Measurements from ENCODE around the gene IDUA. TPM values are rescaled to one million over a fixed set of nuclear protein-coding genes. Genes with fewer than 3 reads are reported as not detected.
"Not testable (repeated sequence)": the region's sequence is repeated elsewhere in the genome, so short reads cannot be mapped to it uniquely, and the experiment has no call there.

IDUA gene
- total and polyA plus RNA-seq, 2 donors (not counting 1 experiment from before 2014, with no cell fraction given) = 57.0 to 67.4 TPM

- H3K4me3 Mint-ChIP-seq = no peak overlapping the region
- H3K79me2 ChIP-seq (ENCODE audit: control insufficient read depth, insufficient read depth, low read length) = no peaks in the 10 kb centered on the region
- no peaks in the 10 kb centered on the region for H3K36me3 ChIP-seq (replicated peaks in 1 of 2; ENCODE audit: control extremely low read depth in 1 of 2, control insufficient read depth in 1 of 2, extremely low read depth in 1 of 2, insufficient read depth in 2 of 2, low read length in 1 of 2)
- peaks cover 0 to 35% (median 14%) of the 10 kb centered on the region in 4 experiments for H3K27me3 ChIP-seq (replicated peaks in 1 of 4; ENCODE audit: control extremely low read depth in 1 of 4, control insufficient read depth in 3 of 4, insufficient read depth in 4 of 4, low read length in 3 of 4)
- H3K4me1 ChIP-seq (ENCODE audit: control insufficient read depth in 2 of 2, insufficient read depth in 2 of 2, low read length in 2 of 2) = peaks cover 3 to 10% of the 10 kb centered on the region in 2 donors
- WGBS (ENCODE audit: insufficient coverage) = 92% methylated on average over 14 of the region's 14 CpGs
- no peak overlapping the region for H3K4me2 ChIP-seq (replicated peaks; ENCODE audit: low read depth, low read length, poor library complexity, severe bottlenecking)
- CTCF ChIA-PET = no interaction called here
- peaks cover 0 to 16% (median 0%) of the 10 kb centered on the region in 3 donors for H3K9me3 ChIP-seq (ENCODE audit: control extremely low read depth in 1 of 3, control insufficient read depth in 2 of 3, insufficient read depth in 1 of 3, low read length in 2 of 3)
- H3K4me3 ChIP-seq (ENCODE audit: control extremely low read depth in 1 of 5, extremely low read depth in 1 of 5, insufficient read depth in 1 of 5, low read depth in 2 of 5, low read length in 4 of 5) = no peak overlapping the region
- H4K20me1 ChIP-seq (ENCODE audit: control insufficient read depth, insufficient read depth, low read length, poor library complexity, severe bottlenecking) = no peaks in the 10 kb centered on the region
- peaks cover 21% of the 10 kb centered on the region for H3K27me3 Mint-ChIP-seq
- intact Hi-C loops (cut with micrococcal nuclease) = no loop called here
- no peak for DNase-seq
- no peak overlapping the region for H2AFZ ChIP-seq (ENCODE audit: insufficient read depth, low read depth, low read length, poor library complexity, severe bottlenecking)
- H3K4me1 Mint-ChIP-seq = peaks cover 2% of the 10 kb centered on the region
- no peaks in the 10 kb centered on the region for H3K9me3 Mint-ChIP-seq (ENCODE audit: insufficient read depth)
- TF ChIP-seq EZH2 (IDR thresholded peaks at IDR 0.05; ENCODE audit: borderline replicate concordance, insufficient read depth, low read depth, low read length, poor library complexity, severe bottlenecking) = no peak
- TF ChIP-seq CTCF (IDR thresholded peaks at IDR 0.05) = no peak
- H3K27ac ChIP-seq (ENCODE audit: low read length in 2 of 2) = no peak overlapping the region
- H3K9ac ChIP-seq (ENCODE audit: low read length) = no peak overlapping the region
- no peak overlapping the region for H3K27ac Mint-ChIP-seq
- POLR2A ChIA-PET = no interaction called here
- ATAC-seq (ENCODE audit: low read depth) = no peak
These were observed 58.4 kb downstream of the IDUA start for GRCh38 chr4:1045193-1045594.

GRCh38 chr4:1045595-1046201, 58.9 kb downstream of the IDUA start:
- H3K4me3 Mint-ChIP-seq = no peak overlapping the region
- no peak overlapping the region for H3K4me2 ChIP-seq (replicated peaks; ENCODE audit: low read depth, low read length, poor library complexity, severe bottlenecking)
- intact Hi-C loops (cut with micrococcal nuclease) = no loop called here
- no peaks in the 10 kb centered on the region for H3K79me2 ChIP-seq (ENCODE audit: control insufficient read depth, insufficient read depth, low read length)
- ATAC-seq (ENCODE audit: low read depth) (no peak), DNase-seq (no peak)
- no peak overlapping the region for H3K27ac Mint-ChIP-seq
- H3K9me3 ChIP-seq (ENCODE audit: control extremely low read depth in 1 of 3, control insufficient read depth in 2 of 3, insufficient read depth in 1 of 3, low read length in 2 of 3) = peaks cover 0 to 18% (median 0%) of the 10 kb centered on the region in 3 donors
- H3K4me1 ChIP-seq (ENCODE audit: control insufficient read depth in 2 of 2, insufficient read depth in 2 of 2, low read length in 2 of 2) = peaks cover 3 to 10% of the 10 kb centered on the region in 2 donors
- no peaks in the 10 kb centered on the region for H3K36me3 ChIP-seq (replicated peaks in 1 of 2; ENCODE audit: control extremely low read depth in 1 of 2, control insufficient read depth in 1 of 2, extremely low read depth in 1 of 2, insufficient read depth in 2 of 2, low read length in 1 of 2)
- no peak overlapping the region for H3K9ac ChIP-seq (ENCODE audit: low read length)
- H2AFZ ChIP-seq (ENCODE audit: insufficient read depth, low read depth, low read length, poor library complexity, severe bottlenecking) = no peak overlapping the region
- peaks cover 0 to 35% (median 14%) of the 10 kb centered on the region in 4 experiments for H3K27me3 ChIP-seq (replicated peaks in 1 of 4; ENCODE audit: control extremely low read depth in 1 of 4, control insufficient read depth in 3 of 4, insufficient read depth in 4 of 4, low read length in 3 of 4)
- no peak overlapping the region for H3K4me3 ChIP-seq (ENCODE audit: control extremely low read depth in 1 of 5, extremely low read depth in 1 of 5, insufficient read depth in 1 of 5, low read depth in 2 of 5, low read length in 4 of 5)
- H3K27ac ChIP-seq (ENCODE audit: low read length in 2 of 2) = no peak overlapping the region
- POLR2A ChIA-PET = no interaction called here
- H3K27me3 Mint-ChIP-seq = peaks cover 21% of the 10 kb centered on the region
- H3K9me3 Mint-ChIP-seq (ENCODE audit: insufficient read depth) = no peaks in the 10 kb centered on the region
- CTCF ChIA-PET = no interaction called here
- no peak for TF ChIP-seq CTCF (IDR thresholded peaks at IDR 0.05)
- TF ChIP-seq EZH2 (IDR thresholded peaks at IDR 0.05; ENCODE audit: borderline replicate concordance, insufficient read depth, low read depth, low read length, poor library complexity, severe bottlenecking) = no peak
- 91% methylated on average over 18 of the region's 36 CpGs for WGBS (ENCODE audit: insufficient coverage)
- no peaks in the 10 kb centered on the region for H4K20me1 ChIP-seq (ENCODE audit: control insufficient read depth, insufficient read depth, low read length, poor library complexity, severe bottlenecking)
- H3K4me1 Mint-ChIP-seq = peaks cover 2% of the 10 kb centered on the region

- H3K9me3 Mint-ChIP-seq (ENCODE audit: insufficient read depth); H2AFZ ChIP-seq (ENCODE audit: insufficient read depth, low read depth, low read length, poor library complexity, severe bottlenecking); H3K4me1 Mint-ChIP-seq; H4K20me1 ChIP-seq (ENCODE audit: control insufficient read depth, insufficient read depth, low read length, poor library complexity, severe bottlenecking); H3K4me3 ChIP-seq (ENCODE audit: control extremely low read depth in 1 of 5, extremely low read depth in 1 of 5, insufficient read depth in 1 of 5, low read depth in 2 of 5, low read length in 4 of 5); H3K36me3 ChIP-seq (replicated peaks in 1 of 2; ENCODE audit: control extremely low read depth in 1 of 2, control insufficient read depth in 1 of 2, extremely low read depth in 1 of 2, insufficient read depth in 2 of 2, low read length in 1 of 2); DNase-seq; H3K27ac ChIP-seq (ENCODE audit: low read length in 2 of 2); ATAC-seq (ENCODE audit: low read depth); CTCF ChIA-PET; POLR2A ChIA-PET; H3K27ac Mint-ChIP-seq; intact Hi-C loops (cut with micrococcal nuclease); H3K9ac ChIP-seq (ENCODE audit: low read length); H3K79me2 ChIP-seq (ENCODE audit: control insufficient read depth, insufficient read depth, low read length); H3K4me3 Mint-ChIP-seq; H3K4me1 ChIP-seq (ENCODE audit: control insufficient read depth in 2 of 2, insufficient read depth in 2 of 2, low read length in 2 of 2); H3K4me2 ChIP-seq (replicated peaks; ENCODE audit: low read depth, low read length, poor library complexity, severe bottlenecking): not testable (repeated sequence)
- peaks cover 21% of the 10 kb centered on the region for H3K27me3 Mint-ChIP-seq
- 36% methylated on average over 28 of the region's 29 CpGs for WGBS (ENCODE audit: insufficient coverage)
- Histone ChIP-seq H3K27me3 (replicated peaks in 1 of 4; ENCODE audit: control extremely low read depth in 1 of 4, control insufficient read depth in 3 of 4, insufficient read depth in 4 of 4, low read length in 3 of 4) (peaks cover 0 to 35% (median 14%) of the 10 kb centered on the region in 4 experiments), H3K9me3 (ENCODE audit: control extremely low read depth in 1 of 3, control insufficient read depth in 2 of 3, insufficient read depth in 1 of 3, low read length in 2 of 3) (peaks cover 0 to 21% (median 0%) of the 10 kb centered on the region in 3 donors)
These were observed 59.8 kb downstream of the IDUA start for GRCh38 chr4:1046581-1047011.

Data from B cell (primary cell).